GM21576 (cell line): ENCODE measurements around the gene CYP26B1.

Source experiments
- ATAC-seq: cut with Tn5 transposase; IDR thresholded peaks from one replicate; pipeline ENCODE4 v1.9.1; 2021; ENCODE audit warnings: mild to moderate bottlenecking, moderate library complexity; ENCODE audit not compliant: unreplicated experiment

CYP26B1 gene

DNA sequence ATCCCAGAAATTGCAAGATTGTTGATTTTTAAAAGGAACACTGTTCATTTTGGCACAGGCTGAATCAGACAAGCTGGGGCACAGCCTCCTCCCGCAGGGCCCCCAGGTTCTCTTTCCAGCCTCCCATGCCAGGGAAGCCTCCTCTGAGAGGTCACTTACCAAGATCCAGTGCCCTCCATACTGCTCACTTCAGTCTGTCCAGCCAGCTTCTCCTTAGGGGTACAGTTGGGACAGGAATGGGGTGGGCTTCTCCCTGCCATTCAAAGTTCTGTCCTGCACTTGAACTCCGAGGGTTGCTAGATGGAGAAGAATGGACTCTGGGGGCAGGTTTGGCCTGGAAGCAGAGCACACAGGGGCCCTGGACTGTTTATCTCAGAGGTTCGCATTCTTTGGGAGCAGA, 7.5 kb upstream of the CYP26B1 start:
- no peak for ATAC-seq

GRCh38 chr2:72154386-72154975, 6.8 kb upstream of the CYP26B1 start:
- no peak for ATAC-seq

DNA sequence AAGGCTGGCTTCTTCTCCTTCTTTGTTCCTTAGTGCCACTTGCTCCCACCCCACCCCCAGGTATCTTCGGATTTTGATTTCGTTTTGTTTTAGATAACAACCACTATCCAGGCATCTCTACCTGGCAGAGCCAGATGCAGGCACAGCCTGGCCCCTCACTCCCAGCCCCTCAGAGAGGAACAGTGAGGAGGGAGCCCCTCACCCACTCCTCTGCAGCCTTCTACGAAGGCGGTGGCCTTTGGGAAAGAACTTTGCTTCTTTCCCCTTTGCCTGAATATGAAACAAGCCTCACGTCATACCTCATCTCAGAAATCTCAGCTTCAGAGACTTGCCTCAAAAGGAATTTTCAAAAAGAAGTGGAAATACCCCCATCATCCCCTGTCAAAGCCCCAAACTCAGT, 6.3 kb upstream of the CYP26B1 start:
- ATAC-seq: no peak

DNA sequence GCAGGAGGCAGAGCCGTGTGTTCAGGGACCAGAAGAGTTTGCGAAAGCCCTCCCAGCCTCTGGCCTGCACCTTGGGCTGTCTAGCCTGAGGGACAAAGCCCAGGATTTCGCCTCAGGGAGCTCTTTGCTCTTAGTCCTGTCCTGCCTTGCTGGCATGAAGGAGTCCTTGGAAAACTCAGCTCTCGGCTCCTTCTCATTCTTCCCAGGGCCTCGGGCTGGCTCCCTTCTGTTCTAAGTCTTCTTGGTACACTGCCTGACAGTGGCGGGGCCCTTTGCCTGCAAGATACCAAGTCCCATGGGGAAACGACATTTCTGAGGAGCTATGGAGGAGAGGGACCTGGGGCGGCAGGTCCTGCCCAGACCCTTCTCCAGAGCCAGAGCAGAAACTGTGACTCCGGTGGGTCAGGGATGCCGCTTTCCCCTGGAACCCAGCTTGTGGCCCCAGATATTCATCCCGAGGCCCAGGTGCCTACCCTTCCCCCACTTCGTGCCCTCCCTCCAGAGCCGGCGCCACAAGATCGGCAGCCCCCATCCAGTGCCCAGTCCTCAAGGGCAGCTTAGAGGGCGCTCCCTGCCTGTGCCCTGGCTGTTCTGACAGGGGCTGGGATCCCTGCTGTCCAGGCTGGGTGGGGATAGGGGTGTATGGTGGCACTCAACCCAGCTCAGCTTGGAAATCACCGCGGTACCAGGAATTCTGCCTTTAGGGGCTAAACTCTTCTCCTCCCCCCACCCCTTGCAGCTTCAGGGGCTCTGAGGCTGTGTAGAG, 5.5 kb upstream of the CYP26B1 start:
- ATAC-seq: no peak

DNA sequence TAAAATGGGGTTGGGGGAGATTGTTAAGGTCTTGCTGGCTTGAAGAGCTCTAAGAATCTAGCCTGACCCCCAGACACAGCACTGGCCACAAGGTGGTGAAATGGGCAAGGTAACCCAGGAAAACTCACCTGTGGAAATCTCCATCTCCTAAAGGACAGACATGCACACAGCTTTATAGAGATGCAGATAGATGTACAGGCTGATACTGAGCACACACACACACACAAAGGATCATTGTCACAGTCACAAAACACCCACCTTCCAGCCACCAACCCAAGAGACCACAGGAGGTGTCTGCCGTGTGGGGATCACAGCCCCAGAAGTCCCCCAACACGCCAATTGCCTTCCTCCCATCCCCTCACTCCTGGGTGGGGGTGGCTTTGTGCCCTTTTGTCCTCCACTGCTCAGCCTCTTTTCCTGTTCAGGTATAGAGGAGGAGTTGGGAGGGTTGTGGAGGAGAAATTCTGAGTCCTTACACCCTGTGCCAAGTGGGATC, 3.2 kb upstream of the CYP26B1 start:
- ATAC-seq: no peak

DNA sequence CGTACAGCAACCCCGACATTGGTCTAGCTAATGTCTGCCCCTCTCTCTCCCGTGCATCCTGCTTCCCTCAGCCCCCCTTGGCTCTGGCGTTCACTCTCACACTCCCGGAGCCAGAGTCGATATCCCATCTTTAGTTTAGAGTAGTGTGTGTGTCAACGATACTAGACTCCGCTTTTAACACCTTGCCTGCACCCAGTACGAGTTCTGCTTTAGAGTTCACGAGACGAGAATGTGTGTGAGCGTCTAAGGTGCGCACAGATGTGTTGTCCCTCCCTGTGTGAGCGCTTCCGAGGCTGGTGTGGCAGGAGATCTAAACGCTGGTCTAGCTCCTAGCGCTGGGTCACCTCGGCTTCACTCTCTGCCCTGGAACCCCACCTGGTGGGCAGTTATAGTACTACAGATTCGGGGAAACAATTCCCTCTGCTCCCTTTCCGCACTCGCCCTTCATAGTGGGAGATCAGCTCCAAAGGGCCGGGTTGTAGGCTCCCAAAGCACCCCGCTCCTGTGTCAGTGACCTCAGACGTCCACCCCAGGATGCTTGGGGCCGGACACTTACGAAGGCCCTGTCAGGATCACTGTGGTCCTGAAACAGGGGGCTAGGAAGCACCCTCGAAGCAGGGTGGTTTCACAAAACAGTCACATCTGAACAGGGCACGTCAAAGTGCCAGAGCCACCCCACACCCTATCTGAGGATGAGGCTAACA, 2.6 kb upstream of the CYP26B1 start:
- ATAC-seq: peak; percentile 67

- ATAC-seq: no peak
Measured at GRCh38 chr2:72149556-72150156, 2.0 kb upstream of the CYP26B1 start.

GRCh38 chr2:72148837-72149555, 1.3 kb upstream of the CYP26B1 start:
- no peak for ATAC-seq

DNA sequence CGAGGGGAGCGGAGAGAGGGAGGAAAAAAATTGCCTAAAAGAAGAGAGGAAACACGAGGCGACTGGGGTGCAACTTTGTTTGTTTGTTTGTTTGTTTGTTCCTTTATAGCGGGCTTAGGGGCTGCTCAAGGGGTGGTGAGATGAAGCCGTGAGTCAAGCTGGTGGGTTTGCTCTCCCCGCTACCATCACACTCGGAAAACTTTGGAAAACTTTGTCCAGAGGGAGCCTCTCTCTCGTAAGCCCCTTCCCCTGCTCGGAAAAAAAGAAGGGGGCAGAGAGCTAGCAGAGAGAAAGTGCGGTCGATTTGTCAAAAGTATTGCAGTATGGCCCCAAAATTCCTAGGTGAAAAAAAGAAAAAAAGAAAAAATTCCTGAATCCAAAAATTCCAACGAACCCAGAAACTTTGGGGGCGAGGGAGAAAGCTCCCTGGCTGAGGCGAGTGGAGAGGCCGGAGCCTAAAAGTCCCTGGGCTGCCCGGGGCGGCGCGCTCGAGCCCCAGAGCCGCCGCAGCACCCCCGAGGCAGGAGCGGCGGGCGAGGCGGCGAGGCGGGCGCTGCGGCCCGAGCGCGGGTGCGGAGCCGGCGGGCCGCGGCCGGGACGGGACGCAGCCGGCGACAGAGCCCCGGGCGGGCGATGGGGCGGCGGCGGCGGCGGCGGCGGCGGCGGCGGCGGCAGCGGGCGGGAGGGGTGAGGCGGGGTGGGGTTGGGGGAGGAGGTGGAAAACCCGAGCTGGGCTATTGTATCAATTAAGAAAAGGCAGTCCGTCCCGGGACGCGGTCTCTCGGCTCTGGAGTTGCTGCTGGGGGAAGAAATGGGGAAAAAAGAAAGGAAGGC, 558 bp upstream of the CYP26B1 start:
- no peak for ATAC-seq

- ATAC-seq: no peak
Measured at GRCh38 chr2:72146347-72147302, 1.0 kb downstream of the CYP26B1 start.

DNA sequence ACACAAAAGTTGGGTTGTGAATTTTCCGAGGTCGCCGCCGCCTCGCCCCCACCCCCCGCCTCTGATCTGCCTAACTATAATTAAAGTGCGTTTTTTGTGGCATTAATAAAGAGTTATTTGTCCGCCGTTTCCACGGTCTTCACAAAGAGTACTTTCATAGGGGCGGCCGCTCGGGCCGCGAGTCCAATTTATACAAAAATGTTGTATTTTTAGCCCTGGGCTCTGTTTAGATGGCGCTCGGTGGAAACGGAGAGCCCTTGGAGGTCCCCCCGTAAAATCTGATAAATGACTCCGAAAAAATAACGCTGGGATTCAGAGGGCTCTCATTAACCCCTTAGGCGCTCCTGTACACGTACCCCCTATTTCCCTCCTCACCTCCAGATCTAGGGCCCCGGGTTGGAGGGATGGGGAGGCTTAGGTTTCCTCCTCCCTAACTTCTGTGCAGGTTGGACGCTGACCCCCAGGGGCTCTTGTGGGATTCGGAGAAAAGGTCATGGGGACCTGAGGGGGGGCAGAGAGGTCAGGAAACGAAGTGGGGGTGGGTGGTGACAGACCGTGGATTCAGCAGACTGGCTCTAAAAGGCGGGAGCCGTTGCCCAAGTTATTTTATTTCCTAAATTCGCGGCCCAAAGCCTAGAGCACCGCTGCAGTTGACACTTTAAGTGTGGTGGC, 1.9 kb downstream of the CYP26B1 start:
- no peak for ATAC-seq

- ATAC-seq: no peak
Measured at GRCh38 chr2:72145289-72145657, 2.4 kb downstream of the CYP26B1 start.

DNA sequence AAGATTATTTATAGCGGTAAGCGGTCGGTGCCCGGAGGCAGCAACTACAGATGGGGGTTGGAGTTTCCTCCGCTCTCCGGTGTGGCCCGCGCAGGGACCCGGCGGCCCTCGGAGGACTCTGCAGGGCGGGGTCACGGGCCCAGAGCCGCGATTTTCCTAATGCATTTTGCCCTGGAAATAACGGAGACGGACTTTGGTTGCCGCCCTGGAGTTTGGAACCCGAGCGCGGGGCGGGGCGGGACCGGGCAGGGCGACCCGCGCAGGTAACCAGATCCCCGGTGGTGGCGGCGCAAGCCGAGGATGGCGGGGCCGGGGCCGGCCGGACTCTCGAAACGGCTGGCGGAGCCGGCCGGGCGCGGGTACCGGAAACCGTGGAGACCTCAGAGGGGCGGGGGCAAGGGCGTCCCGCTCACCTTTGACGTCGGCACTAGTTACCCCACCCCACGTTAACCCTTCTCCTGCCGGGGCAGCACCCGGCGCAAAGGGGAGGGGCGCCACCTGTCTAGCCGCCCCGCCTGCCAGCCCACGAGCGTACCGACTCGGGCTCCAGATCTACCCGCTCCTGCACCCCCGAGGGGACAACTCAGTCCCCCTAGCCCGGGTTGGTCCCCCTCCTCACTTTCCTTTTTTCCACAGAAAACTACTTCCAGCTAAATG, 2.9 kb downstream of the CYP26B1 start:
- ATAC-seq: no peak

DNA sequence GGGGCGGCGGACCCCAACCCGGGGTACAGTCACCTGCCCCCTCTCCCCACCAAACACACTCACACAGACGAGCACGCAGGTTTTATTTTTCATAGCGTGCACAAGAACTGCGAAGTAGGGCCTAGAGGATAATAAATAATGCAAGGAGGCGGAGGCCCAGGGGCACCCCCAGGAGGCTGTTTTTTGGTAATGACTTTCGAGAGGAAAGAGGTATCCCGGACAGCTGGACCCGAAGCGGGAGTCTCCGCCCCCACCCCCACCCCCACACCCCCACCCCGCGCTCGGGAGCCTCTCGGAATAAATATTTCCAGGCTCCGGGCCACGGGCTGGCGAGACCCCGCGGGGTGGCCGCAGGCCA, 3.4 kb downstream of the CYP26B1 start:
- no peak for ATAC-seq

GRCh38 chr2:72143441-72144273, 4.0 kb downstream of the CYP26B1 start:
- no peak for ATAC-seq

DNA sequence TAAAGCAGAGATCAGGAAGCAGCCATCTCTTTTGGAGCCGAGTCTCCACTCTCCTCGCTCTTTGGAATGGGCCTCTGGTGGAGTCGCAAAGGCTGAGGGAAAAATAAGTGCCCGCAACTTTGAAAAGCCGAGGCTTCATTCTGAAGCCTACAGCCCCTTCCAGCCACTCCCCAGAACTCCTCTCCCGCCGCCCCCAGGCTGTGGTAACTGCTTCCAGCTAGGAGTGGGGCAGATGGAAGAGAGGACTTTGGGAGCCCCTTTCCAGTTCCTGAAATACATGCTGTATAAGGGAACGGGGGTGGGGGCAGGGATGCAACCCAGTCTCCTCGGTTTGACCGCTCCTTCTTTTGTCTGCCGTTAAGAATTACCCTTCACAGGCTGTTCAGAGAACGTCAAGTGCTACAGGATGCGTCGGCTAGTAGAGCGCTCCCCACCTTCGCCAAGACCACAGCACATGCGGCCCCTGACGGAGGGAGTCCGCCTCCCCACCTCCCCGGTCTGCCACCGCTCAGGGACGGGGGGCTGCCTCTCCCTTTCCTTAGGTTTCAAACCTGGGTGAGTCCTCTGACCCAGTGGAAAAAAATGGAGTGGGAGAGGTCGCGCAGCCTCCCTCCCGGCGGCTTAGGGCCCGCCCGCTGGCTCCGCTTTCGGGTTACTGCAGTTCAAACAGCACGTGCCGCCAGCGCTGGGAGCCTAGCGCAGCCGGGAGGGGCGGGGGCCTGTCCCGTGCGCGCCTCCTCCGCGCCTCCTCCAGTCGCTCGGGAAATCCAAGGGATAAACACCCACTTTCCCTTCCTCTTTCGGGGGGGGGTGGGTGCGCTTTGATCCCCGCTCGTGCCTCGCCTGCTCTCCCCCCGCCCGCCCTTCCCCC, 4.9 kb downstream of the CYP26B1 start:
- ATAC-seq: no peak
